Measurements from ENCODE around the gene AKAP6. TPM values are rescaled to one million over a fixed set of nuclear protein-coding genes. Genes with fewer than 3 reads are reported as not detected.

The AKAP6 gene
- polyA plus RNA-seq, 6 donors from 2014 or later, result 1.6 to 12.4 (median 6.5) TPM

DNA sequence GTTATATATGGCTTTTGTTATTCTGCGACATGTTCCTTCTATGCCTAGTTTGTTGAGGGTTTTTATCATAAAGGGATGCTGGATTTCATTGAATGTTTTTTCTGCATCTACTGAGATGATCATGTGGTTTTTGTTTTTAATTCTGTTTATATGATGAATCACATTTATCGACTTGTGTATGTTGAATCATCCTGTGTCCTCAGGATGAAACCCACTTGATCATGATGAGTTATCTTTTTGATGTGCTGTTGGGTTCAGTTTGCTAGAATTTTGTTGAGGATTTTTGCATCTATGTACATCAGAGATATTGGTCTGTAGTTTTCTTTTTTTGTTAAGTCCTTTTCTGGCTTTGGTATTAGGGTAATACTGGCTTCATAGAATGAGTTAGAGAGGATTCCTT is 291.2 kb downstream of the AKAP6 start:
- Mint-ChIP-seq H3K27me3 (peaks cover 0 to 5% (median 0%) of the 10 kb centered on the region in 3 donors), H3K9me3 (peaks cover 3 to 19% (median 8%) of the 10 kb centered on the region in 7 donors), H3K36me3 (peaks cover 9 to 19% of the 10 kb centered on the region in 2 donors), H3K27ac (peak overlapping the region in 1 of 6 donors; percentile 28), H3K4me3 (no peak overlapping the region), H3K4me1 (peaks cover 3 to 6% (median 6%) of the 10 kb centered on the region in 3 donors)
- DNase-seq (no peak), ATAC-seq (ENCODE audit: low read depth in 2 of 2) (no peak)

DNA sequence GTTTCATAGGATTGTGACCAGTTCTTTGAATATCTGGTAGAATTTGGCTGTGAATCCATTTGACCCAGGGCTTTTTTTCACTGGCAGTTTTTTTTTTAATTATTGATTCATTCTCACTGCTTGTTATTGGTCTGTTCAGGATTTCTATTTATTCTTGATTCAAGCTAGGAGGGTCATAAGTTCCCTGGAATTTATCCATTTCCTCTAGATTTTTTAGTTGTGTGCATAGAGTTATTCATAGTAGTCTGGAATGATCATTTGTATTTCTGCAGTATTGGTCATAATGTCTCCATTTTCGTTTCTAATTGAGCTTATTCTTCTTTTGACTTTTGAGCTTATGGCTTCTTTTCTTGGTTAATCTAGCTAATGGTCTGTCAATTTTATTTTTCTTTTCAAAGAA is 291.6 kb downstream of the AKAP6 start:
- no peak for ATAC-seq (ENCODE audit: low read depth in 2 of 2)
- Mint-ChIP-seq H3K36me3 (peaks cover 9 to 19% of the 10 kb centered on the region in 2 donors), H3K27ac (peak overlapping the region in 1 of 6 donors; percentile 28), H3K4me3 (no peak overlapping the region), H3K27me3 (peaks cover 0 to 5% (median 0%) of the 10 kb centered on the region in 3 donors), H3K4me1 (peaks cover 3 to 6% (median 6%) of the 10 kb centered on the region in 3 donors), H3K9me3 (peaks cover 2 to 19% (median 8%) of the 10 kb centered on the region in 7 donors)
- no peak for DNase-seq

DNA sequence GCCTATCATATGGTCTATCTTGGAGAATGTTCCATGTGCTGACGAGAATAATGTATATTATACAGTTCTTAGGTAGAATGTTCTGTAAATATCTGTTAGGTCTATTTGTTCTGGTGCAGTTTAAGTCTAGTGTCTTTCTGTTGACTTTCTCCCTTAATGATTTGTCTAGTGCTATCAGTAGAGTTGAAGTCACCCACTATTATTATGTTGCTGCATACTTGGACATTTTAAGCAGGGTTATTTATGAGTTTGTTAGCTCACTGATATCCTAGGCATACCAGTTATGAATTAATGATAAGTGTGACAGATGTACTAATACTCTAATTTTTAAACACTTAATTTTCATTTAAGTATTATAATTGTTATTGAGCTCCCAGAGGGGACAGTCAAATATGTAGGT is 292.5 kb downstream of the AKAP6 start:
- Mint-ChIP-seq H3K4me3 (no peak overlapping the region), H3K27ac (peak overlapping the region in 1 of 6 donors; percentile 7)

DNA sequence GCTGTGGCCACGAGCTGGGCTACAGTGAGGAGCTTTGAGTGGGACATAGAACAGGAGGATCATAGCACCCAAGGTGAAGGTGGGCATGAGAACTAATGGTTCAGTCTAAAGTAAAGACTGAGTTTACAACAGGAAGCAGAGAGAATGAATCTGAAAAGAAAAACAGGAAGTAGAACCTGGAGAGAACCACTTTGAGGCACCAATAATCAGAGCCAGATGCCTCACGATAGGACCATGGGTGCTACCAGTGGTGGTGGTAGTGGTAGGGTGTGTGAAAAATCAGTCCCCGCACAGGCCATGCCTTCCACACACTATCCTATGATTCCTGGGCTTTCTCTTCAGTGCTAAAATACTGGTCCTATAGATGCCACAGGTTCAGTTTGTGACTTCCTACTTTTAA is 293.6 kb downstream of the AKAP6 start:
- H3K9me3 Mint-ChIP-seq, result peaks cover 0 to 11% (median 5%) of the 10 kb centered on the region in 7 donors
- peaks cover 3 to 6% (median 6%) of the 10 kb centered on the region in 3 donors for H3K4me1 Mint-ChIP-seq
- H3K27ac Mint-ChIP-seq, result no peak overlapping the region
- H3K36me3 Mint-ChIP-seq, result peaks cover 7 to 19% of the 10 kb centered on the region in 2 donors
- peaks cover 0 to 11% (median 0%) of the 10 kb centered on the region in 3 donors for H3K27me3 Mint-ChIP-seq
- no peak for DNase-seq
- ATAC-seq (ENCODE audit: low read depth in 2 of 2), result peak in 1 of 2 donors; percentile 20
- no peak overlapping the region for H3K4me3 Mint-ChIP-seq

More for the DNA sequence above, 292.5 kb downstream of the AKAP6 start:
- Mint-ChIP-seq H3K36me3 (peaks cover 13 to 23% of the 10 kb centered on the region in 2 donors), H3K27me3 (peaks cover 0 to 9% (median 0%) of the 10 kb centered on the region in 3 donors), H3K9me3 (peaks cover 0 to 16% (median 8%) of the 10 kb centered on the region in 7 donors), H3K4me1 (peaks cover 3 to 6% (median 6%) of the 10 kb centered on the region in 3 donors)
- no peak for ATAC-seq (ENCODE audit: low read depth in 2 of 2)
- no peak for DNase-seq

DNA sequence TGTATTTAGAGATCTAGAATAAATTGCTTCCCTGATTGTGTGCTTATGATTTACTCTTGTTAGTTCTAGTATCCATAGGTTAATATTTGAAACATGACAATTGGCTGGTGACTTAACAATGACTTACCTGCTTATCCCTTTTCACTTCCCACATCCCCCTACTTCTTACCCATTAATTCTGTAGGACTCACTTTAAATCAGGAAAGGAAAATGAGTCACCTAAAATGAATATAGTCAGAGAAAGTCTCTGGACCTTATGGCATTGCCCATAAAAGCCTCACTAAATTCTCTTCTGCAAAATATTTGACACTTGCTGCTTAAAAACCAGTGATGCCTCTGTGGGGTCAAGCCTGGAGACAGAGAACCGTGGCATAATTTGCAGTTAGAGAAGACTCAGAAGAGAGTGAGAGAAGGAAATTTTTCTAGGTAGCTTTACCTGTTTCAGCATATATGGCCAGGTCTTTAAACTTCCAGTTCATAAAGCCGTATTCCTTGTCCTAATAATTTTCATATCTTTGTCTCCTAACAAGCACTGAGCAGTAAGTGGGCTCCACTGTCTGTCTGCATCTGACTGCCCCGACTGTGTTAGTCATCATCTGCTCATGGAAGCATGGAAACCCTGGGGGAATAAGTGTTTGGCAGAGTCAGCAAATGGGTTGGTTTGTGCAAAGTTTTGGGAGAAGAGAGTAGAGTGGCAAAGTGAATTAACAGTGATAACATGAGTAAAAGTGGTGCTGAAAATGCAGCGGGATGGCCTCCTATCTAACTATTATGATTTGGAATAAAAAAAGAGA is 294.4 kb downstream of the AKAP6 start:
- Mint-ChIP-seq H3K36me3 (peaks cover 7 to 19% of the 10 kb centered on the region in 2 donors), H3K4me1 (peaks cover 3 to 6% (median 6%) of the 10 kb centered on the region in 3 donors), H3K27me3 (peaks cover 0 to 11% (median 0%) of the 10 kb centered on the region in 3 donors), H3K9me3 (peaks cover 0 to 8% (median 5%) of the 10 kb centered on the region in 7 donors), H3K27ac (no peak overlapping the region), H3K4me3 (no peak overlapping the region)
- ATAC-seq (ENCODE audit: low read depth in 2 of 2) (no peak), DNase-seq (no peak)

DNA sequence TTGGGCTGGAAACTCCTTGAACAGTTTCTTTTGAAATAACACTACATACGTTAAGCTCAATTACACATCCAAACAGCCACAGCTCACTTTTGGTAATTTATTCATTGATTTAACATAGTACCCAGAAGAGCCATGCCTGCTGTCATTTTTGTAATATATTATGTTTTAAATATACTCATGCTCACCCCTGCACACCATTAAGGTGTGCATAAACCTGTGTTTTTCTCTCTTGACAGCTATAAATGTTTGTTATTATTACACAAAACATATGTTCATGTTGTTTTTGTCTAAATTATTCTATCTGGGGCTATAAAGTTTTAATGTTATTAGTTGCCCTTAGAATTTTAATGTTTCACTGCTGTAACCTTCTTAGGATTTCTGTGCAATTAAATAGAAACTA is 296.1 kb downstream of the AKAP6 start:
- DNase-seq (no peak), ATAC-seq (ENCODE audit: low read depth in 2 of 2) (no peak)
- peaks cover 3 to 6% (median 6%) of the 10 kb centered on the region in 3 donors for H3K4me1 Mint-ChIP-seq
- peaks cover 0 to 11% (median 0%) of the 10 kb centered on the region in 3 donors for H3K27me3 Mint-ChIP-seq
- peaks cover 0 to 6% (median 0%) of the 10 kb centered on the region in 7 donors for H3K9me3 Mint-ChIP-seq
- H3K27ac Mint-ChIP-seq, result no peak overlapping the region
- H3K4me3 Mint-ChIP-seq, result no peak overlapping the region
- H3K36me3 Mint-ChIP-seq, result peaks cover 7 to 10% of the 10 kb centered on the region in 2 donors

DNA sequence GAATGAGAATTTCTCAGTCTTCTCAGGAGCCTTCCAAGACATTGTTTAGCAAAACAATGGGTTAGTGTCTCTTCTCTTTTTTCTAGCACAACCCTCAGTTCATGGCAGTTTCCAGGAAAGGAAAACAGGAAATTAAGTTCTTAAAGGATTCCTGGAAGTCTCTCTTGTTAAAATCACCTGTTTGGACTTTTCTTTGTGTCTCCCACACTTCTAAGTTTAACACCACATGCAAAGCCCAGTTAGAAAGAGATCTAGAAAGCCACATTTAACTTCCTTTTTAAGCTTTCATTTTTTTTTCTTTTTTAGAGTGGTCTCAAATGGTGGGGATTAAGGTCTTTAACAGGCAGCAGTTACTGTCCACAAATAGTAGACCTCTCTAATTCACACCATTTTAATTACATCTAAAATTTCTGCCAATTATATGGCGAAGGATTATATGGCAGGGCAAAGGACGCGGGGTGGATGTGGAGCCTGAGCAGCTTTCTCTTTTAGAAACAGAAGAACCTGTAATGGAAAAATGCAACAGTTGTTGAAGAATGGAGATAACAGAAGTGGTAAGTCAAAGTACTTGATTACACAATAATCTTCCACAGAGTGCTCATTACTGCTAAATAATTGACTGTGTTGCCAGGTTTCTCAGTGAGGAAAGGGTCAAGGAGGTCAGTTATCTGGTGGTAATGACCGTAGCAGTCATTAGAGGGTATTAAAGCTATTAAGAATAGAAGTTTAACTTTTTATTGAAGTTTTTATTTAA is 298.6 kb downstream of the AKAP6 start:
- DNase-seq (no peak), ATAC-seq (ENCODE audit: low read depth in 2 of 2) (no peak)
- Mint-ChIP-seq H3K9me3 (peaks cover 0 to 5% (median 0%) of the 10 kb centered on the region in 7 donors), H3K36me3 (peaks cover 7 to 10% of the 10 kb centered on the region in 2 donors), H3K27me3 (peaks cover 0 to 7% (median 0%) of the 10 kb centered on the region in 3 donors), H3K27ac (no peak overlapping the region), H3K4me1 (peaks cover under 1 to 1% (median under 1%) of the 10 kb centered on the region in 3 donors), H3K4me3 (no peak overlapping the region)

DNA sequence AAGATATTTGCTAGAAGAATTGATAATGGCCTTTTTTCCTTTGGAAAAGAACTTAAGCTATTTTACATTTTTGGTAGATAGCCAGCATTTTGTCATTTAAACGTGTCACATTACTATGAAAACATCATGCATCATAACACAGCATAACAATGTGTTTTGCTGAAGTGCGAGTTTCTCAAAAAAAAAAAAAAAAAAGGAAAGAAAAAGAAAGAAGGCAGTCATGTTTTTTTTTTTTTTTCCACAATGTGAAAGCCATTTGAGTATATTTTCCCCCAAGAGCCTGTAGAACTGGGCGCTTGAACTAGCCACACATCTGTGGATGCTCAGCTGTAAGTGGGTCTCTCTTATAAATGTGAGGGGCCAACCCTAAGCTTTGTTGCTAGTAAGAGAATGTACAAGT is 300.1 kb downstream of the AKAP6 start:
- peaks cover 0 to 5% (median 0%) of the 10 kb centered on the region in 7 donors for H3K9me3 Mint-ChIP-seq
- no peaks in the 10 kb centered on the region for H3K4me1 Mint-ChIP-seq
- peaks cover 0 to 6% (median 0%) of the 10 kb centered on the region in 3 donors for H3K27me3 Mint-ChIP-seq
- ATAC-seq (ENCODE audit: low read depth in 2 of 2), result no peak
- no peak for DNase-seq
- no peak overlapping the region for H3K27ac Mint-ChIP-seq
- H3K4me3 Mint-ChIP-seq, result no peak overlapping the region
- H3K36me3 Mint-ChIP-seq, result peaks cover 6 to 7% of the 10 kb centered on the region in 2 donors

GRCh38 chr14:32630701-32631100 is 301.6 kb downstream of the AKAP6 start:
- Mint-ChIP-seq H3K4me1 (no peaks in the 10 kb centered on the region), H3K36me3 (peaks cover 6 to 7% of the 10 kb centered on the region in 2 donors), H3K4me3 (no peak overlapping the region), H3K9me3 (peaks cover 0 to 5% (median 0%) of the 10 kb centered on the region in 7 donors), H3K27me3 (peaks cover 0 to 6% (median 0%) of the 10 kb centered on the region in 3 donors), H3K27ac (no peak overlapping the region)
- DNase-seq (no peak), ATAC-seq (ENCODE audit: low read depth in 2 of 2) (no peak)

DNA sequence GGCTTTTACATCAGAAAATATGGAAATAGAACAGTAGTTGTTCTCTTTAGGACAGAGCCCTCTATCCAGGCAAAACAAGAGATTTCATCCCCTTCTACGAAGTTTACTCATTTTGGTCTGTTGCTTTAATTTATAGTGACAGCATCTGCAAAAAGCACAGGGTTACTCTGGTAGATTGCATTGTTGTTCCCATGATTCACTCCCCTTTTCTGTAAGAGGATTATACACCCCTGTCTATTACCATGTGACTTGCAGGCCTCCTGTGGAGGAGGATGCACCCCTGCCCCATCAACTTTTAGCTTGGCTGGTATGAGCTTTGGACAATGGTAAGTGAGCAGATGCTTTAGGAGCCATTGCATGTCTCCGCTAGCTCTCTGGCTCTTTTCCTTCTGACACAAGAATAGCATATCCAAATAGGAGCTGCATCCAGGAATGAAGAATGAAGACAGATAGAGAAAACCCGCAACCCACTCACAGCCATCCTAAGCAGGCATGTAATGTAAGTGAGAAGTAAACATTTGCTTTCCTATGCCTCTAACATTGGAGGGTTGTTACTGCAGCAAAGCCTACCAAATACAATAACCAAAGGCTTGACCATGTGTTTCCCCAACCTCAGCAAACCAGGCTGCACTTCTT is 304.2 kb downstream of the AKAP6 start:
- H3K4me1 Mint-ChIP-seq, result no peaks in the 10 kb centered on the region
- ATAC-seq (ENCODE audit: low read depth in 2 of 2), result no peak
- no peak overlapping the region for H3K27ac Mint-ChIP-seq
- H3K4me3 Mint-ChIP-seq, result no peak overlapping the region
- H3K27me3 Mint-ChIP-seq, result no peaks in the 10 kb centered on the region
- no peaks in the 10 kb centered on the region for H3K9me3 Mint-ChIP-seq
- no peak for DNase-seq
- no peaks in the 10 kb centered on the region for H3K36me3 Mint-ChIP-seq

GRCh38 chr14:32633930-32634329 is 304.8 kb downstream of the AKAP6 start:
- DNase-seq (no peak), ATAC-seq (ENCODE audit: low read depth in 2 of 2) (no peak)
- Mint-ChIP-seq H3K36me3 (no peaks in the 10 kb centered on the region), H3K27ac (no peak overlapping the region), H3K4me1 (no peaks in the 10 kb centered on the region), H3K9me3 (no peaks in the 10 kb centered on the region), H3K27me3 (no peaks in the 10 kb centered on the region), H3K4me3 (no peak overlapping the region)

- no peaks in the 10 kb centered on the region for H3K9me3 Mint-ChIP-seq
- no peaks in the 10 kb centered on the region for H3K27me3 Mint-ChIP-seq
- ATAC-seq (ENCODE audit: low read depth in 2 of 2), result no peak
- DNase-seq, result no peak
- H3K36me3 Mint-ChIP-seq, result no peaks in the 10 kb centered on the region
- H3K4me1 Mint-ChIP-seq, result no peaks in the 10 kb centered on the region
- H3K27ac Mint-ChIP-seq, result no peak overlapping the region
- no peak overlapping the region for H3K4me3 Mint-ChIP-seq
Observed at GRCh38 chr14:32635061-32635719, 306.1 kb downstream of the AKAP6 start.

DNA sequence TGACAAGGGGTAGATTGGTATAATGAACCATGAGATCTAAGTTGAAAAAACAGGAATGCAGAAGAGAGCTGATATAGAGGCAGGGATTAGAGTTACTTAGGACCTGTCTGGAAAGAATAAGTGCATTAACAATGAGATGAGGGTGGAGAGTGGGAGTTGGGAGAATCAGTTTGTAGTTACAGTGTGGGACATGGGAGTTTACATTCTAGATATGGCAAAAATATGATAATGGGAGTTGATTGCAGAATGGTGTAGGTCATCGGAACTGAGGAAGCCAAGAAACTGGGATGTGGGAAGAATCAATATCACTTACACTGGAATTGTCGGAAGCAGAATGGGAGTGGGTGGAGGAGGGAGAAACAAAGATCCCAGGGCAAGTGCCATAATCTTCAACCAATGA is 308.5 kb downstream of the AKAP6 start:
- Mint-ChIP-seq H3K27me3 (no peaks in the 10 kb centered on the region), H3K4me1 (no peaks in the 10 kb centered on the region), H3K27ac (no peak overlapping the region), H3K4me3 (no peak overlapping the region), H3K36me3 (no peaks in the 10 kb centered on the region), H3K9me3 (peaks cover 0 to 2% (median 0%) of the 10 kb centered on the region in 7 donors)
- no peak for DNase-seq
- no peak for ATAC-seq (ENCODE audit: low read depth in 2 of 2)

All from naive B cell (primary cell).